Measurements from ENCODE around the gene SGSM2.

The SGSM2 gene

DNA sequence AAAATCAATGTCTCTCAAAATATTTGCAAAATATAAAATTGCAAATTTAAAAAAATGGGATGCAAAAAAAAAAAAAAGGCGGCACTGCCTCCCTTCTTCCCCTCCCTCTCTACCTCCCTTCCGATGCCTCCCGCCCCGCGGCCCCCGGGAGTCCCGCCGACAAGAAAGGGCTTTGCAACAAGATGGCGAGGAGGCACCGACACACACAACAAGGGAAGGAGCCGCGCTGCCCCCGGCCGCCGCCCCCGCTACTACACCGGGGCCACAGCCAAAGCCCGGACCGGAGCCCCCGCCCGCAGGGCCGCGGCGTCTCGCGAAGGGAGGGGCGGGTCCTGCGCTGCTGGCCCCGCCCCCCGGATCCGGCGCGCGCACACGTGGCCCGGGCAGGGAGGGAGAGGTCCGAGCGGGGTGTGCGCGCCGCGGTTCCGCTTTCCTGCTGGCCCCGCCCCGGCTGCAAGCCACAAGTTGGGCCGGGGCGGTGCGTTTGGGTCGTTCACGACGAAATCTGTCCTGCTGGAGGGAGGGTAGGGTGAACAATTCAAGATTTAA, 63.6 kb downstream of the SGSM2 start, which contains the start of gene MNT:
TSS of gene MNT (minus strand) at position 184 of the 549 bp plus-strand sequence. CDS start 348 bp downstream, outside the sequence.
- Histone ChIP-seq H3K4me3 (ENCODE audit: low read length) (peak within 1 kb of the TSS; percentile 88), H3K27ac (ENCODE audit: low read length) (no peak within 1 kb of the TSS), H3K4me1 (ENCODE audit: control insufficient read depth, insufficient read depth, low read length) (peaks cover 15% of the 10 kb centered on the region), H3K36me3 (ENCODE audit: control insufficient read depth, insufficient read depth, low read length) (no peaks in the 10 kb centered on the region), H3K27me3 (ENCODE audit: control insufficient read depth, insufficient read depth, low read length) (no peaks in the 10 kb centered on the region), H3K9me3 (ENCODE audit: control insufficient read depth, insufficient read depth, low read length) (no peaks in the 10 kb centered on the region)
- no peak for DNase-seq (ENCODE audit: low read depth, low spot score)
- WGBS (ENCODE audit: insufficient coverage, insufficient read length), result no CpG with 5 or more reads among the region's 51 CpGs

DNA sequence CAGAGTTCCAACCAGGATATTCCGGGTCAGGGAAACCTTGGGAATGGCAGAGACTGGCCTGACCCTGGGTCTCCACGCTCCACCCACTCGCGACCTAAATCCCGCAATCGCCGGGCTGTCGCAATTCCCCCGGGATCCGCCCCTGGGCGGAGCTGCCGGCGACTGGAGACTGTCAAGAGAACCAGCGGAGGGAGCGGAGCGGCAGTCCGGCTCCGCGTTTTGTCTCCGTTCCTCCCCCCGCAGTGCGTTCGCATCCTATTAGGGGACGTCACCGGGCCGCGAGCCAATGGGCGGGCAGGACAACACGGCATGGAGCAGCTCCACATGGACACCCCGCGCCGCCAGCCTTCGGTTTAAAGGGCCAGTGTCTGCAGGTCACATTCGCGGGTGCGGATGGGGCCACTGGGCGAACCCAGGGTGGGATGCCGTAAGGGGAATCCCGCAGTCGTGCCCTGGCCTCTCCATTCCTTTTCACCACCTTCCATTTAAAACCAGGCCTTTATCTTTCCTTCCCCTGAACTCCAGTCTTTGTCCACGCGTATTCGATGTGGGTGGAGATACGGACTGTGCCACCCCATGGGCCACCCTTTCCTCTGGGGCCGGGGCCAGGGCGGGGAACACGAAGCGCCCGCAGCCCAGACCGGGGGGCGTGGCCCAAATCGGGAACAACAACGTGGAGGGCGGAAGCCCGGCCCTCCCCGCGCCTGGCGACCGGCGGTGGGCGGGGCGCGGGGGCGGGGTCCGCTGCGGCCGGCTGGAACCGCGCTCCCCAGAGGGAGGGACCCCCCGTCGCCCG, 64.3 kb downstream of the SGSM2 start:
- H3K4me1 ChIP-seq (ENCODE audit: control insufficient read depth, insufficient read depth, low read length), result peaks cover 10% of the 10 kb centered on the region
- no peaks in the 10 kb centered on the region for H3K9me3 ChIP-seq (ENCODE audit: control insufficient read depth, insufficient read depth, low read length)
- H3K4me3 ChIP-seq (ENCODE audit: low read length), result peak overlapping the region; percentile 88; the same call in 1 of the 2 replicates
- no peak overlapping the region for H3K27ac ChIP-seq (ENCODE audit: low read length)
- peak; percentile 95 for DNase-seq (ENCODE audit: low read depth, low spot score)
- H3K36me3 ChIP-seq (ENCODE audit: control insufficient read depth, insufficient read depth, low read length), result no peaks in the 10 kb centered on the region
- no peaks in the 10 kb centered on the region for H3K27me3 ChIP-seq (ENCODE audit: control insufficient read depth, insufficient read depth, low read length)
- no CpG with 5 or more reads among the region's 72 CpGs for whole genome bisulfite sequencing (ENCODE audit: insufficient coverage, insufficient read length)

DNA sequence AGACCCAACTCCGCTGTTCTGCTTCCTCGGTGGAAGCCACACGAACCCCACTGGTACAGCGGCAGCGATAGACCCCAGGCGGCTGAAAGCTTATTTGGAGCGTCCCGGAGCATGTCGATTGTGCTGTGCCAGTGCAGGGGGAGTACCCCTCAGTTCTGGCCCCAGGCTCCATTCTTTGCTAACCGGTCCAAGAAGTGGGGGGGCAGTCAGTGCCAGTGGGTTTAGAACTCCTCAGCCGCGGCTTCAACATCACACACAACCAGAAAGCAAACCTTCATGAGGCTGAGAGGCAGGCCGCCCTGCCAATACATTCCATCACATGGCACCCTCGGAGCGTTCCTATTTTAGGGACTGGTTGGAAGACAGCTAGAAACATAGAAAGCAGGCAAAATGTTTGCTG, 65.2 kb downstream of the SGSM2 start:
- no peak for DNase-seq (ENCODE audit: low read depth, low spot score)
- no peaks in the 10 kb centered on the region for H3K9me3 ChIP-seq (ENCODE audit: control insufficient read depth, insufficient read depth, low read length)
- no peaks in the 10 kb centered on the region for H3K27me3 ChIP-seq (ENCODE audit: control insufficient read depth, insufficient read depth, low read length)
- peak overlapping the region; percentile 38; the same call in 1 of the 2 replicates for H3K4me3 ChIP-seq (ENCODE audit: low read length)
- no peak overlapping the region for H3K27ac ChIP-seq (ENCODE audit: low read length)
- peaks cover 8% of the 10 kb centered on the region; the same call in 1 of the 2 replicates for H3K4me1 ChIP-seq (ENCODE audit: control insufficient read depth, insufficient read depth, low read length)
- no CpG with 5 or more reads among the region's 15 CpGs for WGBS (ENCODE audit: insufficient coverage, insufficient read length)
- H3K36me3 ChIP-seq (ENCODE audit: control insufficient read depth, insufficient read depth, low read length), result no peaks in the 10 kb centered on the region

DNA sequence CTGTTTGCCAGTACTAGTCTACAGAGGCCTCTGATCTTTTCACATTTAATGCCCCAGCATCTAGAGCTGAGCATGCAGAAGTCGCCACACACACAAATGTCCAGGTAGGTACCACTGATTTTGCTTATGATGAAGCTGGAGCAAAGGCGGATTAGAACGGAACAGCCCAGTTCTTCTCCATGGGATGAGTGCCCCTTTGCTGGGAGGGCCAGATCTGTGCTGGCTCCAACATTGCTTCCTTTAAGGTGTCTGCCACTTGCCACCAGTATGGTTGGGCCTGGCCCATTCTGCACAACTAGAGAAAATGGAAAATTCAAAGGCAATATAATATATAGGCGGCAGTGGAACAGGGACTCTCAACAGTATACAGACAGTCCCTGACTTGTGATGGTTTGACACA, 65.7 kb downstream of the SGSM2 start:
- no CpG with 5 or more reads among the region's 4 CpGs for WGBS (ENCODE audit: insufficient coverage, insufficient read length)
- no peaks in the 10 kb centered on the region for H3K9me3 ChIP-seq (ENCODE audit: control insufficient read depth, insufficient read depth, low read length)
- H3K4me3 ChIP-seq (ENCODE audit: low read length), result no peak overlapping the region
- H3K4me1 ChIP-seq (ENCODE audit: control insufficient read depth, insufficient read depth, low read length), result peaks cover 4% of the 10 kb centered on the region; the same call in 1 of the 2 replicates
- H3K27me3 ChIP-seq (ENCODE audit: control insufficient read depth, insufficient read depth, low read length), result no peaks in the 10 kb centered on the region
- H3K27ac ChIP-seq (ENCODE audit: low read length), result no peak overlapping the region
- DNase-seq (ENCODE audit: low read depth, low spot score), result no peak
- no peaks in the 10 kb centered on the region for H3K36me3 ChIP-seq (ENCODE audit: control insufficient read depth, insufficient read depth, low read length)

DNA sequence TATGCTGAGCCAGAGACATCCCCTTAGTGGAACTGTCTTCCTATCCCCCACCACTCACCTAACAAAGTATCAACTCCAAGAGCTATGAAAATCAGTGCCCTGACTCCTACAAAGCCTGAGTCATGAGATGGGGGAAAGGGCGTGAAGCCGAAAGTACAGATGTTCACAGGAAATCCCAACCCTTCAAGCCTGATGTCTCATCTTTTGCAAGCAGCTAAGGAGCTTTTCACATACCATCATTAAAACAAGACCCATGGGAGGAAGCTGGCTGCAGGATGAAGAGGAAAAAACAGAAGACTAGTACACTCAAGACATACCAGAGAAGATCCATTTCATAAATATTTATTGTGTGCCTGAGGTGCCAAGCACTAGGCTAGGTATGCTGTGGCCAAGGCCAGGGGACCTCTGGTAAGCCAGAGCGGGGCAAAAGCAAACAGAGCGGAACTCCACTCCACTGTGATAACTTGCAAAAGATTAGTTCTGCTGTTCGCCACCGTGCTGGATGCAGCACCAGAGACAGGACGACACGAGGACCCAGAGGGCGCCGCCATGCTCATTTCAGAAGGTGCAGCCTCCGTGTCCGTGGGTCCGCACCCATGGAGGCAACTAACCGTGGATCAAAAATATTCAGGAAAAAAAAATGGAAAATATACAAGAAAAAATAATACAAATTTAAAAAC, 68.1 kb downstream of the SGSM2 start:
- Histone ChIP-seq H3K27ac (ENCODE audit: low read length) (no peak overlapping the region), H3K9me3 (ENCODE audit: control insufficient read depth, insufficient read depth, low read length) (no peaks in the 10 kb centered on the region), H3K36me3 (ENCODE audit: control insufficient read depth, insufficient read depth, low read length) (no peaks in the 10 kb centered on the region), H3K4me3 (ENCODE audit: low read length) (no peak overlapping the region), H3K27me3 (ENCODE audit: control insufficient read depth, insufficient read depth, low read length) (no peaks in the 10 kb centered on the region), H3K4me1 (ENCODE audit: control insufficient read depth, insufficient read depth, low read length) (no peaks in the 10 kb centered on the region)
- DNase-seq (ENCODE audit: low read depth, low spot score), result no peak
- no CpG with 5 or more reads among the region's 14 CpGs for WGBS (ENCODE audit: insufficient coverage, insufficient read length)

DNA sequence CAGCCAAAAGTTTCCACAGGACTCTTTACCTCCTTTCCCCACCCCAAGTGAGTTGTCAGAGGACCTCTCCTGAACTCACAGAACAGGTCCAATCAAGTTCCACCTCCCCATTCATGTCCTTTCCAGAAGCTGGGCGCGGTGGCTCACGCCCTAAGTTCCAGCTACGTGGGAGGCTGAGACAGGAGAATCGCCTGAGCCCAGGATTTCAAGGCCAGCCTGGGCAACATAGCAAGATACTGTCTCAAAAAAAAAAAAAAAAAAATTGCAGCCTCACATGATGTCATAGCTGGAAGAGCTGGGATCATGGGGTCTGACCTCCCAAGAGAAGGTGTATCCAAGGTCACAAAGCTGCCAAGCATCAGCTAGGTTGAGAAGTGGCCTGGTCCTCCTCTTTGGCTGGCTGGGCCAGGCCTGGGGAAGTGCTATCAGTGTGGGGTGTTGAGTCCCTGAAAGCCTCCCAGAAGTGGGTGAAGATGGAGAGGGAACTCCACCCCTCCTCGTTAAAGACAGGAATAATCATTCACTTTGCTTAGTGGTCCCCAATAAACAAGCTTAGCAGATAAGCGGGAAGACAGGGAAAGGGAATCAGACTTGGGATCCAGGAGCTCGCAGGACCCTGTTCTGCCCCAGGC, 69.1 kb downstream of the SGSM2 start:
- Histone ChIP-seq H3K4me1 (ENCODE audit: control insufficient read depth, insufficient read depth, low read length) (no peaks in the 10 kb centered on the region), H3K27ac (ENCODE audit: low read length) (no peak overlapping the region), H3K9me3 (ENCODE audit: control insufficient read depth, insufficient read depth, low read length) (no peaks in the 10 kb centered on the region), H3K27me3 (ENCODE audit: control insufficient read depth, insufficient read depth, low read length) (no peaks in the 10 kb centered on the region), H3K4me3 (ENCODE audit: low read length) (no peak overlapping the region), H3K36me3 (ENCODE audit: control insufficient read depth, insufficient read depth, low read length) (no peaks in the 10 kb centered on the region)
- no CpG with 5 or more reads among the region's 8 CpGs for WGBS (ENCODE audit: insufficient coverage, insufficient read length)
- DNase-seq (ENCODE audit: low read depth, low spot score), result no peak

DNA sequence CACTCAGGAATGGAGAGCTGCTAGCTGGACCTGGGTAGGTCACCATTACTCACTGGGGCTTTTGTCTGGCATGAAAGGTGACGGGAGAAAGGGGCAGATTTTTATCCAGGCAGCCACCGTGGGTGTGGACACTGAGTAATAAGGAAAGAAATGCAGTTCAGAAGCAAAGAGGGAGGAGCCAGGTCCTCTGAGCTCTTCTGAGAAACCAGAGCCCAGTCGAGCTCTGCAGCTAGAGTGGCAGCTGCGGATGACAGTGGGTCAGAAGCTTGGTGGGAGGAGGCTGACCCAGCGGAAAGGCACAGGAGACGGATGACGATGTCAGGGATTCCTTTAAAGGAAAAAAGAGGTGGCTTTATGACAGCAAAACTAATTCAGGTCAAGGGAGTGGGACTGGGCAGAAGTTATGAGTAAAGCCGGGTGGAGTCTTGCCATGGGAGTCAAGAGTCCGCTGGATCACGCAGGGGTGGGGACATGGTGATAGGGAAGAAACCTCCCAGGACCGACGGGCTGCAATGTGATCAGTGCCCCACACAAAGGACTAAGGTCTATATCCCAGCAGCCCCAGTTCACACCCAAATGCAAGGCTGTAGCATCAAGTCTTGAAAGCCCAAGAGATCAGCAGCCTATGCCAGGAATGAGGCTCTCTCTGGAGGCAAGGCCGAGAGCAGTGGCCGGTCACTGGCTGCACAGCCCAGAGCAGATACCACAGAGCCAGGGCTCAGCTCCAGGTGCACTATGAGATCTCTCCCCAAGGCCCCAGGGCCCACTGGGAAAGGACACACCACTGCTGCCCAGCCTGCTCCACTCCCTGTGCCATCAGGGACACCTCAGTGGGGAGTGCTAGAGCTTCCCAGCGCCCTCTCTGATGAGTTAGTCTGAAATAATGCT, 69.8 kb downstream of the SGSM2 start:
- H3K27ac ChIP-seq (ENCODE audit: low read length), result no peak overlapping the region
- no peak overlapping the region for H3K4me3 ChIP-seq (ENCODE audit: low read length)
- no peaks in the 10 kb centered on the region for H3K36me3 ChIP-seq (ENCODE audit: control insufficient read depth, insufficient read depth, low read length)
- no peak for DNase-seq (ENCODE audit: low read depth, low spot score)
- no peaks in the 10 kb centered on the region for H3K27me3 ChIP-seq (ENCODE audit: control insufficient read depth, insufficient read depth, low read length)
- no peaks in the 10 kb centered on the region for H3K9me3 ChIP-seq (ENCODE audit: control insufficient read depth, insufficient read depth, low read length)
- H3K4me1 ChIP-seq (ENCODE audit: control insufficient read depth, insufficient read depth, low read length), result no peaks in the 10 kb centered on the region
- no CpG with 5 or more reads among the region's 15 CpGs for WGBS (ENCODE audit: insufficient coverage, insufficient read length)

DNA sequence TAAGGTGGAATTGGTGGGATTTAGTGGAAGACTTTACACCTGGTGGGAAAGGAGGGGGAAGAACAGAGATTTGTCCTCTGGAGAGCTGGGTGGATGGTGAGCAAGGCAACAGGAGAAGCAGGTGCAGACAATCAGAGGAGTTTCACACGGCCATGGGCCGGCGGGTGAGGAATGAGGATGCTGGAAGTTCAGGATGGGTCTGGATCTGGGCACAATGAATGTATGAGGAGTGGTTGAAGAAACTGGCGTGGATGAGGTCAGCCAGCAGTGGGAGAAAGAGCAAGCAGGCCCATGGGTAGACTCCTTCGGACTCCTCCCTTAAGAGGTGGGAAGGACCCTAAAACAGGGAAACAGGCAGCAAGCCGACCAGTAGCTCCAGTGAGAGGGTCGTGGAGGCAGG, 73.7 kb downstream of the SGSM2 start:
- no peaks in the 10 kb centered on the region for H3K4me1 ChIP-seq (ENCODE audit: control insufficient read depth, insufficient read depth, low read length)
- H3K27me3 ChIP-seq (ENCODE audit: control insufficient read depth, insufficient read depth, low read length), result no peaks in the 10 kb centered on the region
- no peak for DNase-seq (ENCODE audit: low read depth, low spot score)
- no peak overlapping the region for H3K4me3 ChIP-seq (ENCODE audit: low read length)
- H3K27ac ChIP-seq (ENCODE audit: low read length), result no peak overlapping the region
- peaks cover 3% of the 10 kb centered on the region; the same call in 1 of the 2 replicates for H3K36me3 ChIP-seq (ENCODE audit: control insufficient read depth, insufficient read depth, low read length)
- WGBS (ENCODE audit: insufficient coverage, insufficient read length), result no CpG with 5 or more reads among the region's 7 CpGs
- no peaks in the 10 kb centered on the region for H3K9me3 ChIP-seq (ENCODE audit: control insufficient read depth, insufficient read depth, low read length)

DNA sequence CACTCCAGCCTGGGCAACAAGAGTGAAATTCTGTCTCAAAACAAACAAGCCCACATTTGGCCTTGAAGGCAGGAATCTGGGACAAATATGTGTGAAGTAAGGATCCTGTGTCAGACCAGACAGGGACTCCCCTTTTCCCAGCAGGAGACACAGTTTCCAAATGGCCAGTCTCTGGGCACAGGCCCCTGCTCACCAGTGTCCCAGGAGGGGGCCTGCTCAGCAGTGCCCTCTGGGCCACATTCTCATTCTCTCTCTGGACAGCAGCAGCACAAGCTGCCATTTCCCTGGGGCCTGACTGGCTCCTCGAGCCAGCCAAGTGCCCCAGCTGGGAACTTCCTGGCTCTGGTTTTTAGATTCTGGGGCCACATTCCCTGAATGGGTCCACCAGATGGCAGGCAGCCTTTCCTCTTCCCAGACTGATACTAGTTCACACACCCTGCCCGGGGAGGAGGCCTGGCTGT, 75.3 kb downstream of the SGSM2 start:
- no peak for DNase-seq (ENCODE audit: low read depth, low spot score)
- Histone ChIP-seq H3K4me3 (ENCODE audit: low read length) (no peak overlapping the region), H3K4me1 (ENCODE audit: control insufficient read depth, insufficient read depth, low read length) (no peaks in the 10 kb centered on the region), H3K27me3 (ENCODE audit: control insufficient read depth, insufficient read depth, low read length) (no peaks in the 10 kb centered on the region), H3K9me3 (ENCODE audit: control insufficient read depth, insufficient read depth, low read length) (no peaks in the 10 kb centered on the region), H3K27ac (ENCODE audit: low read length) (no peak overlapping the region), H3K36me3 (ENCODE audit: control insufficient read depth, insufficient read depth, low read length) (peaks cover 3% of the 10 kb centered on the region; the same call in 1 of the 2 replicates)
- WGBS (ENCODE audit: insufficient coverage, insufficient read length), result no CpG with 5 or more reads among the region's 2 CpGs

Data from iPS DF 6.9 (cell line).